KOPT-K1 (cell line): Measurements from ENCODE around the gene NPAS1.

Experiments
- H3K27ac ChIP-seq: fragments of 200-600 bp; sonication (generic); 2 replicates; pipeline ENCODE4 v1.5.1; 2016; ENCODE audit warnings: antibody characterized with exemption, mild to moderate bottlenecking, low read depth, low read length; ENCODE audit not compliant: poor library complexity, severe bottlenecking
- H3K36me3 ChIP-seq: fragments of 200-600 bp; sonication (generic); 2 replicates; pipeline ENCODE4 v1.5.1; 2017; ENCODE audit warnings: antibody characterized with exemption, mild to moderate bottlenecking, low read length, moderate library complexity; ENCODE audit not compliant: insufficient read depth
- H3K9me3 ChIP-seq: fragments of 200-600 bp; sonication (generic); 2 replicates; pipeline ENCODE4 v1.5.1; 2017; ENCODE audit warnings: antibody characterized with exemption, low read length, mild to moderate bottlenecking; ENCODE audit not compliant: insufficient read depth, poor library complexity, severe bottlenecking

The NPAS1 gene

GRCh38 chr19:46984077-46985010 lies 35.3 kb upstream of the NPAS1 start:
- peaks cover 27% of the 10 kb centered on the region for H3K36me3 ChIP-seq

GRCh38 chr19:46985542-46986415 lies 33.9 kb upstream of the NPAS1 start:
- Histone ChIP-seq H3K27ac (no peak overlapping the region), H3K36me3 (peaks cover 38% of the 10 kb centered on the region), H3K9me3 (no peaks in the 10 kb centered on the region)

More at GRCh38 chr19:46984077-46985010, 35.3 kb upstream of the NPAS1 start:
- H3K27ac ChIP-seq: no peak overlapping the region
- H3K9me3 ChIP-seq: no peaks in the 10 kb centered on the region

- Histone ChIP-seq H3K27ac (no peak overlapping the region), H3K36me3 (peaks cover 67% of the 10 kb centered on the region)
Measured at GRCh38 chr19:46988614-46989230, 30.9 kb upstream of the NPAS1 start.

GRCh38 chr19:46990991-46991676 lies 28.5 kb upstream of the NPAS1 start:
- Histone ChIP-seq H3K36me3 (peaks cover 81% of the 10 kb centered on the region), H3K9me3 (no peaks in the 10 kb centered on the region), H3K27ac (no peak overlapping the region)

More at GRCh38 chr19:46988614-46989230, 30.9 kb upstream of the NPAS1 start:
- H3K9me3 ChIP-seq: no peaks in the 10 kb centered on the region

GRCh38 chr19:46992699-46993535 lies 26.7 kb upstream of the NPAS1 start:
- Histone ChIP-seq H3K9me3 (no peaks in the 10 kb centered on the region), H3K27ac (no peak overlapping the region), H3K36me3 (peaks cover 88% of the 10 kb centered on the region)

DNA sequence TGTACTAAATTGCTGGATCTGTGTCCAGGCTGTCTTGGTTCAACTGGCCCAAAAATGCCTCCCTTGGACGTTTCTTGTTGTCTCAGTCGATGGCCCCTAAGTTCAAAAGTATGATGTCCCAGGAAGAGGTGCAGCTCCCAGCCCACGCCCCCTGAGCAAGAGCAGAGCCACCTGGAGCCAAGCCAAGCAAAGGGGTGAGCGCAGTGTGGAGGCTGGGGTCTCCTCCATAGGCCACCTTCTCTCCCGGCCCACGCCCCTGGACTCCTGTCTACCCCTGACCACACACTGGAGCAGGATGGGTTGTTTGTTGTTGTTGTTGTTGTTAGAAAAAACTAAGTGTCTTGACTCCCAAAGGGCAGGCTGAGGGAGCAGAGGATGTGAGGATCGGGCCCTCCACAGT lies 26.0 kb upstream of the NPAS1 start:
- Histone ChIP-seq H3K36me3 (peaks cover 88% of the 10 kb centered on the region), H3K27ac (no peak overlapping the region), H3K9me3 (no peaks in the 10 kb centered on the region)

DNA sequence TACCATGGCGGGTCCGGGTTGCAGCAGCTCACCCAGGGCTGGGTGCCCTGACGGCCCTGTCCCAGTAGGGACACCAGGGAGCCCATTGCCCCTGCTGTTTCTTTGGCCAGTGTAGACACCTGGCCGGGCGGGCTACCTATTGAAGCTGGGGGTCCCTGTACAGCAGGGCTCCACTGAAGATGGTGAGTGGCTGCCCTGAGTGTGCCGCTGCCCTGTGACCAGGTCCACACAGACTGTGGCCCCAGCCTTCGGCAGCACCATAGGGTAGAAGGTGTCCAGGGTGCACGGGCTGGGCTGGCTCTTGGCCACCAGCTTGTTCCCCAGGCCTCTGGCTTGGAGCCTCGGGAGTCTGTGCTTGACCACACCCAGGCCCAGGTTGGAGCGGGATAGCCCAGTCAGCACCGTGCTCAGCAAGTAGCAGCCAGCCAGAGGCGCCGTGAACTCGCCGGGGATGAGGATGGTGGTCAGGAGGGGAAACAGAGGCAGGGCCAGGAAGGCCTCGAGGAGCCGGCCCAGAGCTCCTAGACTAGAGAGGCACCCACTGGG lies 25.4 kb upstream of the NPAS1 start:
- Histone ChIP-seq H3K27ac (no peak overlapping the region), H3K9me3 (no peaks in the 10 kb centered on the region), H3K36me3 (peaks cover 88% of the 10 kb centered on the region)

GRCh38 chr19:46995492-46995891 lies 24.1 kb upstream of the NPAS1 start:
- Histone ChIP-seq H3K36me3 (peaks cover 88% of the 10 kb centered on the region), H3K9me3 (no peaks in the 10 kb centered on the region), H3K27ac (no peak overlapping the region)

DNA sequence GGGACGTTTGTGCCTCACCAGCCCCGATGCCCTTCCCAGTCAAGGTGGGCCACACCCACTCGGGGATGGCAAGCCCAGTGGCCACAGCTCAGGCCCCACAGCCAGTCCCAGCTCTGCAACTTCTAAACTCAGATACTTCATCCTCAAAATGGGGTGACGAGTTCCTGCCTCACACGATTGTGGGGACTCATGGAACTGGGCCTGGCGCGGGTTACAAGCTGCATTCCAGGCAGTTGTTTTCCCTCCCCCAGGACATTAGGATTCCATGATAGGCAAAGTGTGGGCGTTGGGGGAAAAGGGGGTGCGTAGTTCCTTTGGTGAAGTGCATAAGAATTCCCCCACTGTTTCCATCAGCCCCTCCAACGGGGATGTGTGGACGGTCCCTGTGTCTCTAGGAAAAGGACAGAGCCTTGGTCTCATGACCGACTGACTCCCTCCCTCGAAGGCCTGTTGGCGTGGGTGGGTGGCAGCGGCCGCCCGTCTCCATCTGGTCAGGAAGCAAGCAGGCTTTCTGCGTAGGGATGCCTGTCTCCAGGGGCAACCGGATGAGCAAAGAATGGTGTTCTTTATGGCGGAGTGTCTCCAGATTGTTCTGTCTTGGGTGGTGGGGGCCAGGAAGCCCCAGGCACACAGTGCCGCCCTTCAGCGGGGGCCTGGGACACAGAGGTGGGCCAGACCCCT lies 21.1 kb upstream of the NPAS1 start:
- H3K9me3 ChIP-seq: no peaks in the 10 kb centered on the region
- no peak overlapping the region for H3K27ac ChIP-seq
- peaks cover 74% of the 10 kb centered on the region for H3K36me3 ChIP-seq

DNA sequence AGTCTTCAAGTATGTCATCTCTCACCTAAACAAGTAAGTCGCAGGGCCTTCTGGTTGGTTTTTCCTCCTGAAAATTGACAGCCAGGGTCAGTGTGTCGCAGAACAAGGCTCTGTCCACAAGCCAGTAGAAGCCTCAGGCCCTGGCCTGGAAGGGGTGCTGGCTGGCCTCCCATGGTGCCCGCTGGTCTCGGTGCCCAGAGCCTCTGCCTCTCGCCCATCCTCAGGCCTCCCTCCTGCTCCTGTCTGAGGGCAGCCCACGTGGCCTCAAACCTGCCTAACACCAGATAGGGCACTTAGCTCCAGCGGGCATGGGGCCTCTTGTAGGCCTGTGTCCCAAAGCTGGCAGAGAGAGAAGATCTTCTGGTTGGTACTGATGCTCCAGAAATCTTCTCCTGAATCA lies 20.3 kb upstream of the NPAS1 start:
- no peak overlapping the region for H3K27ac ChIP-seq
- no peaks in the 10 kb centered on the region for H3K9me3 ChIP-seq
- peaks cover 66% of the 10 kb centered on the region for H3K36me3 ChIP-seq

- Histone ChIP-seq H3K9me3 (no peaks in the 10 kb centered on the region), H3K27ac (no peak overlapping the region), H3K36me3 (peaks cover 61% of the 10 kb centered on the region)
Measured at GRCh38 chr19:46999878-47000277, 19.8 kb upstream of the NPAS1 start.

- H3K9me3 ChIP-seq: no peaks in the 10 kb centered on the region
- H3K36me3 ChIP-seq: peaks cover 58% of the 10 kb centered on the region
- H3K27ac ChIP-seq: no peak overlapping the region
Measured at GRCh38 chr19:47000373-47000772, 19.3 kb upstream of the NPAS1 start.

GRCh38 chr19:47001584-47001983 lies 18.1 kb upstream of the NPAS1 start:
- peaks cover 53% of the 10 kb centered on the region for H3K36me3 ChIP-seq
- no peaks in the 10 kb centered on the region for H3K9me3 ChIP-seq
- H3K27ac ChIP-seq: no peak overlapping the region
